Fibroblast of pulmonary artery (primary cell): ENCODE measurements around the gene TBC1D16.

Source experiments
- DNase-seq: peaks from one replicate; pipeline ENCODE4 v3.0.0-alpha.2; 2010; ENCODE audit warnings: low read depth
- H3K4me3 ChIP-seq: replicated peaks from 2 replicates; pipeline ENCODE4 v1.5.1; 2011; ENCODE audit warnings: low read depth, mild to moderate bottlenecking, control low read depth, low read length, moderate library complexity
- TF ChIP-seq, protein P1 (sequence below): IDR thresholded peaks from 2 replicates; pipeline ENCODE4 v1.5.1; 2011; ENCODE audit warnings: mild to moderate bottlenecking, control low read depth, low read length, inconsistent platforms; ENCODE audit errors: missing control alignments

TBC1D16 gene

DNA sequence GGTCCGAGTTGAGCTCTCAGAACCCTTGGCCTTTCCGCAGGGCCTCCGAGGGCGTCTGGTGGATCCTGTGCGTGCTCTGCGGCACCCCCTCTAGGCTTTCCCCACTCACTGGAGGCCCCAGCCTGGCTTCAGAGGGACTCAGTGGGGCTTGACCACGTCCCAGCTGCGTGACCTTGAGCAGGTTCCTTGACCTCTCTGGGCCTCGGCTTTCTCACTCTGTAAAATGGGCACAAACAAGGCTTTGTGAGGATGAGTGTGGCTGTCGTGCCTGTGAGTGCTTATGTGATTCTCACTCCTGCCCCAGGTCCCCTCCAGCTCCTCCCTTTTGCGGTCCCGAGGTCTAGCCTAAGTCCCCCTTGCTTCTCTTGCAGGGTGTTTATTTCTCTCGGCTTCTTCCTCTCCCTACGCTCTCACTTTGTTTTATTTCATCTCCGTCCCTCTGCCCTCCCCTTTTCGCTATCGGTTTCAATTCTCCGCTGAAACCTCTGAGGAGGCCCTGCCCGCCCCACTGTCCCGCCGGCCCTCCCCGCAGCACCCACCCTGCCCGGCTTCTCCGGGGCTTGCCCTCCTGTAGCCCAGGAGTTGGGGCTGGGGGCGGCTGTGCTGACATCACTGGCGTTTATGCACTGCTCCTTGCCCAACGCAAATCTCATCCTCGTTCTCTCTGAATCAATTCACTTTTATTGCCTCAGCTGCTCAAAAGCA lies 114.1 kb downstream of the TBC1D16 start:
- no peak for DNase-seq
- TF ChIP-seq, protein P1, sequence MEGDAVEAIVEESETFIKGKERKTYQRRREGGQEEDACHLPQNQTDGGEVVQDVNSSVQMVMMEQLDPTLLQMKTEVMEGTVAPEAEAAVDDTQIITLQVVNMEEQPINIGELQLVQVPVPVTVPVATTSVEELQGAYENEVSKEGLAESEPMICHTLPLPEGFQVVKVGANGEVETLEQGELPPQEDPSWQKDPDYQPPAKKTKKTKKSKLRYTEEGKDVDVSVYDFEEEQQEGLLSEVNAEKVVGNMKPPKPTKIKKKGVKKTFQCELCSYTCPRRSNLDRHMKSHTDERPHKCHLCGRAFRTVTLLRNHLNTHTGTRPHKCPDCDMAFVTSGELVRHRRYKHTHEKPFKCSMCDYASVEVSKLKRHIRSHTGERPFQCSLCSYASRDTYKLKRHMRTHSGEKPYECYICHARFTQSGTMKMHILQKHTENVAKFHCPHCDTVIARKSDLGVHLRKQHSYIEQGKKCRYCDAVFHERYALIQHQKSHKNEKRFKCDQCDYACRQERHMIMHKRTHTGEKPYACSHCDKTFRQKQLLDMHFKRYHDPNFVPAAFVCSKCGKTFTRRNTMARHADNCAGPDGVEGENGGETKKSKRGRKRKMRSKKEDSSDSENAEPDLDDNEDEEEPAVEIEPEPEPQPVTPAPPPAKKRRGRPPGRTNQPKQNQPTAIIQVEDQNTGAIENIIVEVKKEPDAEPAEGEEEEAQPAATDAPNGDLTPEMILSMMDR: no peak
- no peak overlapping the region for H3K4me3 ChIP-seq

DNA sequence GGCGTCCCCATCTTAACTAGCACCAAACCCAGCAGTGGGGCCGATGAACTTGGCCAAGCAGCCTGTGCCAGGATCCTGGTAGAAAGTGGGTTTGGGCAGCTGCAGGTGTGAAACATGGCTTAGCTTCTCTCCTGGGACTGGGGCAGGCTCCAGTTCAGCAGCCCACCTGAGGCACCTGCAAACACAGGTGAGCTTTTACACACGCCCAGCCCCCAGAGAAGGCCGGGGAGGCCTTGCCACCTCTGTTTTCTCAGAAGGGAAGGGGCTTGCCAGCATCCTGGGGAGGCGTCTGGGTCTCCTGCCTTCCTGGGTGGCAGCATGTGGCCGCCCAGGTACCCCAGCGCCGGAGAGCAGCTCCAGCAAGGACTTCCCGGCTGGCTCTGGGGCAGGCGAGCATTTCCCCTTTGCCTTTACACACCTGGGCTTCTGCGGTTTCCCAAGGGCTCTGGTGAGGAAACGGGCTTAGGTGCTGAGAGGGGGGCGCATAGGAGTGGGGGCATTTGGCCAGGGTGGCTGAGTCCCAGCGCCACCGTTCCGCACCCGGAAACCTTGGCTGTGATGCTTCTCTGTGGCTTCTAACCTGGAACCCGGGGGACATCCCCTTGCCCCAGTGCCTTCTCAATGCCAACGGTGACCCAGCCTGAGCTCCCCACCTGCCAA lies 114.8 kb downstream of the TBC1D16 start:
- TF ChIP-seq, protein P1: no peak
- DNase-seq: no peak
- no peak overlapping the region for H3K4me3 ChIP-seq

DNA sequence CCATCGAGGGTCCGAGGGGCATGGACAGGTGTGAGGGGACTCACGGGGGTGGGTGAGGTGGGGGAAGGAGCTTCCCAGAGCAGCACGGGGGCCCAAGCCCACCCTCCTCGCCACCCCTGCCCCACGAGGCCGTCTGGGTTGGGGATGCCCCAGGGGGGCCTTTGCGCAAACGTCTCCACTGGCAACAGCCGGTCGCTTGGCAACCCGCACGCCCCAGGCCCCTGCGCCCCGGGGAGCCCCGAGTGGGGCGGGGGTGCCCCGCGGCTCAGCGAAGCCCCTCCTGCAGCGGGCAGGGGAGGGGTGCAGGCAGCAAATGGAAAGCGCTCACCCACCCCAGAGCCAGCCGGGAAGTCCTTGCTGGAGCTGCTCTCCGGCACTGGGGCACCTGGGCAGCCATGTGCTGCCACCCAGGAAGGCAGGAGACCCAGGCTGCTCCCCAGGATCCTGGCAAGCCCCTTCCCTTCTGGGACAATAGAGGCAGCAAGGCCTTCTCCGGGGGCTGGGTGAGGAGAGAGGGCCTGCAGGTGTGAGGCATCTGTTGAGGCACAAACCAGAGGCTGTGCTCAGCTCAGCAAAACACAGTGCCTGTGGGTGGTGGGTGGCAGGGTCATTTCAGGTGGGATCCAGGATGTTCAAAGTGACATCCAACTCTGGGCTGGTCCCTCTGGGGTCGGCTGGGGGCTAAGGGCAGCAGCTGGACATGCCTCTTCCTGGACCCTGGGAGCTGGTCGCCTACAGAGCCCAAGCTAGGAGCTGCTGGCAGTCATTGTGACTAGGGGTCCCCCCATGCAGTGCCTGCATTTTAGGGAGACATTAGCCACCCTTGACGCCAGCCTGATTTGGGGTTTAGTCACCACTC lies 115.6 kb downstream of the TBC1D16 start:
- no peak for DNase-seq
- H3K4me3 ChIP-seq: no peak overlapping the region
- TF ChIP-seq, protein P1: no peak

DNA sequence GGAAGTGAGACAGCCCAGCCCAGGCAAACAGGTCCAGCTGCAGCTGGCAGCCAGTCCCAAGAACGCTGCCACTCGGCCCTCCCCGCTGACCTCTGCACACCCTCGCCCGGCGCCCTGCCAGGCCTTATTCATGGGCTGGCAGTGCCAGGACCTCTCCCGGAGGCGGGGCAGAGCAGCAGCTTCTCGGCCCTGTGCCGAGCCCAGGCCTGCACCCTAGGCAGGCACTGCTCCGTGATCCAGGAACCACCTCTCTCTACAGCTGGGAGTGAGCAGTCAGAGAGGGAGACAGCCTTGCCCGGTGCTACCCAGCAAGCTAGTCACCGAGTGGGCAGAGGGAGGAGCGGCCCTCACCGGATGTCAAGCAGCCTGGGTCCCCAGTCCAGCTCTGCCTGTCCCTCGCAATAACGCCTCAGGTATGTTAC lies 116.5 kb downstream of the TBC1D16 start:
- DNase-seq: no peak
- TF ChIP-seq, protein P1: no peak
- H3K4me3 ChIP-seq: no peak overlapping the region

DNA sequence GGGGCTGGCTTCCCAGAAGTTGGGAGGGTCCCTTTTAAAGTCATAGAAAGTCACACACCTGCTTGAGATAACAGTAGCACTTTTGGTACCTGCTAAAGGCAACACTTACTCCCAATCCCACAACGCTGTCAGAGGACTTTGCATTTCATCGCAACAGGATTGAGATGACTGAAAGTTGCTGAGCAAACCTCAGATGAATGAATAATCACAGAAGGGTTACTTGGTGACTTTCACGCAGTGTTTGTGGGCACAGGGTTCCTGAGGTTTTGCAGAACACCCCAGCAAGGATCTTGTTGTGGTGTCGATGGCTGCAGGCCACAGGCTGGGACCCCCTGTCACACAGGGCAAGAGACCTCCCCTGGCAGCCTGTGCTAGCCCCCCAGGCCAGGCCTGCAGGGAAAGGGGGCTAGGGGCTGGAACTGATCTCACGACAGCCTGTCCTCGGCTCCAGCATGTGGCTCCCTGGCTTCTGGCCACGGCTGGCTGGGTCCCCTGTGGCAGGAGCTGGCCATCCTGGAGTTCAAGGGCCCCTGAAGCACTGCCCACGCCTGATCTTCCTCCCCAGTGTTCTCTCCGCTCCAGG lies 117.0 kb downstream of the TBC1D16 start:
- TF ChIP-seq, protein P1: no peak

DNA sequence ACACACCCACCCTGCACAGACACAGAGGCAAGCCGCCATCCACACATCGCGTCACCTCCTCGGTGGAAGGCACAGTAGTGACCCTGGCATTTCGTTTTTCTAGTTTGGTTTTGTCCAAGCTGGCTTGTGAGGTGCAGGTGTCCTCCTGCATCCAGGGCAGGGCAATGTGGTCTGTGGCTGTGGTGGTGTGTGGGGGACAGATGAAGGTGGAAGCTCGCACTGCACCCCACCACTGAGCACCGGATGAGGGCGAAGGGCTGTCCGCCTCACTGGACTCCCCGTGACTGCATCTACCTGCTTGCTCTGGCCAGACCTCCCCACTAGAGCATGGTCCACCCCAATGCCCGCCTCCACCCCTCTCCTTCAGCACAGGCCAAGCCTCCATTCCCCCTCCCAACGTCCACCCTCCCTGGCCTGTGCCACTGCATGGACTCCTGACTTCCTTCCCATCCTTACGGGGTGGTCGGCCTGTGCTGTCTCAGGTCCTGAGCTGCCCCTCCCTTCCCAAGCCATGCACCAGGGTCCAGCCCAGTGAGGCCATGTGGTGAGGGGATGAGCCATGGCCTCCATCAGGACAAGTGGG lies 117.7 kb downstream of the TBC1D16 start:
- H3K4me3 ChIP-seq: no peak overlapping the region
- DNase-seq: no peak
- TF ChIP-seq, protein P1: no peak

More for the DNA sequence above, 117.0 kb downstream of the TBC1D16 start:
- no peak for DNase-seq
- no peak overlapping the region for H3K4me3 ChIP-seq
